Parathyroid adenoma (tissue), 2 donors: ENCODE measurements around the gene C2CD2.

Experiments
- H2AFZ ChIP-seq: fragments of 300-600 bp; sonication (generic); one replicate; pipeline ENCODE4 v1.7.0; 2017; ENCODE audit warnings: antibody characterized with exemption, mild to moderate bottlenecking
- H3K27ac ChIP-seq: fragments of 300-600 bp; sonication (generic); one replicate; pipeline ENCODE4 v1.7.0; 2017
- H3K27me3 ChIP-seq: fragments of 300-600 bp; sonication (generic); one replicate; pipeline ENCODE4 v1.7.0; 2017; ENCODE audit warnings: low read length; ENCODE audit not compliant: control insufficient read depth, insufficient read depth
- H3K36me3 ChIP-seq: fragments of 300-600 bp; sonication (generic); one replicate; pipeline ENCODE4 v1.7.0; 2017; ENCODE audit warnings: low read length; ENCODE audit not compliant: control insufficient read depth, insufficient read depth
- H3K4me1 ChIP-seq: fragments of 300-600 bp; sonication (generic); one replicate; pipeline ENCODE4 v1.7.0; 2017; ENCODE audit warnings: control low read depth
- H3K4me2 ChIP-seq: fragments of 300-600 bp; sonication (generic); one replicate; pipeline ENCODE4 v1.7.0; 2017; ENCODE audit warnings: low read length
- H3K4me3 ChIP-seq: fragments of 300-600 bp; sonication (generic); one replicate; pipeline ENCODE4 v1.7.0; 2017; ENCODE audit warnings: low read depth, low read length
- H3K79me2 ChIP-seq: fragments of 300-600 bp; sonication (generic); one replicate; pipeline ENCODE4 v1.7.0; 2017; ENCODE audit warnings: control low read depth
- H3K9ac ChIP-seq: fragments of 300-600 bp; sonication (generic); one replicate; pipeline ENCODE4 v1.7.0; 2017; ENCODE audit warnings: mild to moderate bottlenecking
- H3K9me3 ChIP-seq: fragments of 300-600 bp; sonication (generic); one replicate; pipeline ENCODE4 v1.7.0; 2017; ENCODE audit warnings: low read length; ENCODE audit not compliant: control insufficient read depth
- CTCF ChIP-seq: fragments of 300-600 bp; sonication (generic); IDR thresholded peaks from one replicate; pipeline ENCODE4 v1.7.0; 2017; ENCODE audit warnings: antibody characterized with exemption, mild to moderate bottlenecking
- donor health status: primary hyperparathyroidism.

Gene C2CD2

GRCh38 chr21:41876396-41876795 lies 77.4 kb downstream of the C2CD2 start:
- Histone ChIP-seq H3K9me3 (no peaks in the 10 kb centered on the region), H2AFZ (no peak overlapping the region), H3K27me3 (no peaks in the 10 kb centered on the region), H3K9ac (no peak overlapping the region), H3K4me1 (no peaks in the 10 kb centered on the region), H3K4me3 (no peak overlapping the region), H3K27ac (no peak overlapping the region), H3K4me2 (no peak overlapping the region), H3K36me3 (no peaks in the 10 kb centered on the region), H3K79me2 (peaks cover 2% of the 10 kb centered on the region)
- TF ChIP-seq CTCF: no peak

- no peak overlapping the region for H3K4me3 ChIP-seq
- no peak for TF ChIP-seq CTCF
- no peaks in the 10 kb centered on the region for H3K27me3 ChIP-seq
- no peak overlapping the region for H2AFZ ChIP-seq
- H3K9ac ChIP-seq: no peak overlapping the region
- H3K27ac ChIP-seq: no peak overlapping the region
- no peaks in the 10 kb centered on the region for H3K4me1 ChIP-seq
- peaks cover 2% of the 10 kb centered on the region for H3K79me2 ChIP-seq
- no peaks in the 10 kb centered on the region for H3K9me3 ChIP-seq
- H3K4me2 ChIP-seq: no peak overlapping the region
- H3K36me3 ChIP-seq: no peaks in the 10 kb centered on the region
These were observed 78.7 kb downstream of the C2CD2 start for GRCh38 chr21:41875086-41875485.

- H3K4me1 ChIP-seq: no peaks in the 10 kb centered on the region
- no peaks in the 10 kb centered on the region for H3K36me3 ChIP-seq
- no peak overlapping the region for H2AFZ ChIP-seq
- H3K27ac ChIP-seq: no peak overlapping the region
- no peak for TF ChIP-seq CTCF
- no peak overlapping the region for H3K4me2 ChIP-seq
- no peak overlapping the region for H3K9ac ChIP-seq
- no peak overlapping the region for H3K4me3 ChIP-seq
- H3K27me3 ChIP-seq: no peaks in the 10 kb centered on the region
- H3K9me3 ChIP-seq: no peaks in the 10 kb centered on the region
- H3K79me2 ChIP-seq: peaks cover 2% of the 10 kb centered on the region
These were observed 79.2 kb downstream of the C2CD2 start for GRCh38 chr21:41874611-41875010.

DNA sequence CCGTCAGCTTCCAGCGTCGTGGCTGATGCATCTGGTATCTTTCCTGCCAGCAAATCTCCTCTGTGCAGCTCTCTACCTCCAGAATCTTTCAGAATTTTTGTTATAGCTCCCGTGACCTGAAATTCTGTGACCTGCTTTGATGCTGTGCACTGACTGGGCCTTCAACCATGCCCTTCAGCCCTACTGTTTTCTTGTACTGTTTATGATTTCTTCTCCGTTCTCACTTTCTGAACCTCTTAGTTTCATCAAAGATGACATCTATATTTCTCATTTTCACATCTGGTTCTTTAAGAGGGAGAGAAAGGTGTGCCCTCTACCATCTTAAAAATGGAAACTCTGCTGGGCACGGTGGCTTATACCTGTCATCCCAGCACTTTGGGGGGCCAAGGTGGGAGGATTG lies 80.4 kb downstream of the C2CD2 start:
- no peak overlapping the region for H3K9ac ChIP-seq
- H3K4me2 ChIP-seq: no peak overlapping the region
- H3K27me3 ChIP-seq: no peaks in the 10 kb centered on the region
- H3K4me3 ChIP-seq: no peak overlapping the region
- H3K79me2 ChIP-seq: peaks cover 1% of the 10 kb centered on the region
- H2AFZ ChIP-seq: no peak overlapping the region
- H3K36me3 ChIP-seq: no peaks in the 10 kb centered on the region
- TF ChIP-seq CTCF: no peak
- H3K27ac ChIP-seq: no peak overlapping the region
- H3K4me1 ChIP-seq: no peaks in the 10 kb centered on the region
- no peaks in the 10 kb centered on the region for H3K9me3 ChIP-seq

DNA sequence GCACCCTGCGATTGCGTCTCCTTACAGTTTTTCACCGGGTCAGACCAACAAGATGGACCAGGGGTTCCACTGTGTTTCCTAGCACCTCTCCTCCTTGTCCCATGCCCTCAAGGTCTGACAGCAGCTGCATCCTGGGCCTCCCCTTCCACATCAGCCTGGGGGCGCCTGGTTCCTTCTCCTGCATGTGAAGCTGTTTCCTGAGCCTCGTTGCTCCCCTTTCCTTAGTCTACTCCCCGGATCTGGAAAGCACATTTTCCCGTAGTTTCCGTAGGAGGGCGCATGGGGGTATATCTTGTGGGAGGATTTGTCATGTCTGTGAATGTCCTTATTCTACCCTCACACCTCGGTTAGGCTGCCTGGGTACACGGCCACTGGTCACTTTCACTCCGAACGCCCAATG lies 80.8 kb downstream of the C2CD2 start:
- H3K9me3 ChIP-seq: no peaks in the 10 kb centered on the region
- H3K27ac ChIP-seq: no peak overlapping the region
- H3K4me3 ChIP-seq: no peak overlapping the region
- TF ChIP-seq CTCF: no peak
- no peak overlapping the region for H3K4me2 ChIP-seq
- no peaks in the 10 kb centered on the region for H3K36me3 ChIP-seq
- no peaks in the 10 kb centered on the region for H3K79me2 ChIP-seq
- no peak overlapping the region for H2AFZ ChIP-seq
- no peaks in the 10 kb centered on the region for H3K27me3 ChIP-seq
- no peaks in the 10 kb centered on the region for H3K4me1 ChIP-seq
- no peak overlapping the region for H3K9ac ChIP-seq
